H1 (cell line): ENCODE data around the gene SPEN. TPM values are rescaled to one million over a fixed set of nuclear protein-coding genes. Genes with fewer than 3 reads are reported as not detected.

Source experiments
- CTCF ChIA-PET: fragments of 300-600 bp; sonication (Branson Sonifier 250); formaldehyde crosslinking; loops from one replicate; lab custom pipeline; 2021; ENCODE audit not compliant: partially characterized antibody; lab: Charles Lee
- POLR2A ChIA-PET: fragments of 300-600 bp; sonication (Branson Sonifier 250); formaldehyde crosslinking; loops from one replicate; lab custom pipeline; 2021; ENCODE audit warnings: inconsistent platforms; ENCODE audit not compliant: partially characterized antibody; lab: Charles Lee
- DNase-seq, 2 experiments: peaks; one replicate each; pipeline versions ENCODE4 v3.0.0 to v3.0.0-alpha.2; 2010 to 2022; ENCODE audit warnings: low spot score in 2 of 2, low read depth in 1 of 2, mixed read lengths in 1 of 2
- FAIRE-seq: peaks from 2 replicates; lab custom pipeline; 2011; peaks lifted over from hg19 to GRCh38; lab: Jason Lieb, UNC
- H2AFZ ChIP-seq: 2 replicates; pipeline ENCODE4 v1.8.1; 2012; ENCODE audit warnings: low read length, inconsistent platforms
- H2AK5ac ChIP-seq: 2 replicates; pipeline ENCODE4 v1.6.1; 2013; ENCODE audit warnings: low read depth, low read length
- H2BK120ac ChIP-seq: replicated peaks from 2 replicates; pipeline ENCODE3; 2013; ENCODE audit warnings: low read depth, low read length, inconsistent platforms
- H2BK12ac ChIP-seq: 2 replicates; pipeline ENCODE4 v1.6.1; 2013; ENCODE audit warnings: low read depth, low read length
- H2BK15ac ChIP-seq: 2 replicates; pipeline ENCODE4 v1.6.1; 2013; ENCODE audit warnings: low read length
- H2BK20ac ChIP-seq: 2 replicates; pipeline ENCODE4 v1.6.1; 2013; ENCODE audit warnings: low read length
- H2BK5ac ChIP-seq: 2 replicates; pipeline ENCODE4 v1.6.1; 2013; ENCODE audit warnings: low read depth, low read length
- H3K14ac ChIP-seq: 2 replicates; pipeline ENCODE4 v1.6.1; 2013; ENCODE audit warnings: inconsistent platforms; ENCODE audit not compliant: insufficient read length
- H3K18ac ChIP-seq: 2 replicates; pipeline ENCODE4 v1.6.1; 2013; ENCODE audit warnings: low read length; ENCODE audit errors: extremely low read depth
- H3K23ac ChIP-seq: 2 replicates; pipeline ENCODE4 v1.6.1; 2013; ENCODE audit warnings: inconsistent platforms; ENCODE audit not compliant: insufficient read length
- H3K23me2 ChIP-seq: 2 replicates; pipeline ENCODE4 v1.6.1; 2013; ENCODE audit warnings: low read depth, low read length
- H3K27ac ChIP-seq: 2 replicates; pipeline ENCODE4 v1.6.1; 2011; ENCODE audit warnings: low read depth, low read length, inconsistent platforms
- H3K27me3 ChIP-seq, 4 experiments: replicated peaks in 1 of 4; 1 replicate in 1 of 4; 2 replicates in 3 of 4; pipeline versions ENCODE4 v1.6.1 to v1.8.1; 2011 to 2013; ENCODE audit warnings: low read length in 3 of 4, mild to moderate bottlenecking in 3 of 4, inconsistent platforms in 2 of 4, mixed read lengths in 2 of 4, moderate library complexity in 1 of 4; ENCODE audit not compliant: control insufficient read depth in 3 of 4, insufficient read depth in 3 of 4; ENCODE audit errors: extremely low read depth in 1 of 4
- H3K36me3 ChIP-seq, 4 experiments: 2 replicates each; pipeline versions ENCODE4 v1.6.1 to v1.8.1; 2011 to 2013; ENCODE audit warnings: mild to moderate bottlenecking in 4 of 4, low read length in 3 of 4, moderate library complexity in 2 of 4, control low read depth in 1 of 4, inconsistent platforms in 1 of 4; ENCODE audit not compliant: insufficient read depth in 4 of 4, control insufficient read depth in 2 of 4
- H3K4ac ChIP-seq: replicated peaks from 2 replicates; pipeline ENCODE3; 2013; ENCODE audit warnings: low read length, low read depth, mixed read lengths, inconsistent platforms; ENCODE audit not compliant: insufficient read length
- H3K4me1 ChIP-seq, 4 experiments: replicated peaks in 1 of 4; 1 replicate in 1 of 4; 2 replicates in 3 of 4; pipeline versions ENCODE4 v1.6.1 to v1.8.1; 2011 to 2013; ENCODE audit warnings: low read length in 3 of 4, inconsistent platforms in 2 of 4, mixed read lengths in 1 of 4; ENCODE audit not compliant: insufficient read depth in 4 of 4, control insufficient read depth in 3 of 4
- H3K4me2 ChIP-seq, 2 experiments: 2 replicates each; pipeline versions ENCODE4 v1.6.1 to v1.8.1; 2011 to 2013; ENCODE audit warnings: low read depth in 2 of 2, low read length in 2 of 2, control low read depth in 1 of 2, inconsistent platforms in 1 of 2, mild to moderate bottlenecking in 1 of 2; ENCODE audit not compliant: insufficient read depth in 1 of 2
- H3K4me3 ChIP-seq, 4 experiments: fragments of 200-600, 300-600 bp in 1 of 4; sonication (generic), shearing (Covaris generic), sonication (Bioruptor Twin) in 1 of 4; 2 replicates each; pipeline versions ENCODE4 v1.5.1 to v1.8.1; 2011 to 2016; ENCODE audit warnings: low read length in 4 of 4, low read depth in 3 of 4, control low read depth in 2 of 4, inconsistent platforms in 2 of 4, mild to moderate bottlenecking in 2 of 4, mixed read lengths in 1 of 4, moderate library complexity in 1 of 4; ENCODE audit not compliant: insufficient read depth in 2 of 4; ENCODE audit errors: extremely low read depth in 1 of 4
- H3K56ac ChIP-seq: replicated peaks from 2 replicates; pipeline ENCODE3; 2013; ENCODE audit warnings: low read depth, mild to moderate bottlenecking, mixed read lengths, low read length, inconsistent platforms; ENCODE audit not compliant: insufficient read length
- H3K79me1 ChIP-seq: 2 replicates; pipeline ENCODE4 v1.6.1; 2013; ENCODE audit warnings: low read depth, low read length, control low read depth
- H3K79me2 ChIP-seq, 2 experiments: 2 replicates each; pipeline versions ENCODE4 v1.6.1 to v1.8.1; 2012 to 2013; ENCODE audit warnings: low read length in 2 of 2, mild to moderate bottlenecking in 2 of 2, inconsistent platforms in 1 of 2; ENCODE audit not compliant: insufficient read depth in 2 of 2, control insufficient read depth in 1 of 2
- H3K9ac ChIP-seq, 4 experiments: replicated peaks in 1 of 4; 1 replicate in 1 of 4; 2 replicates in 3 of 4; pipeline versions ENCODE4 v1.6.1 to v1.8.1; 2011 to 2013; ENCODE audit warnings: low read depth in 3 of 4, low read length in 3 of 4, control low read depth in 2 of 4, mild to moderate bottlenecking in 2 of 4, moderate library complexity in 2 of 4, inconsistent platforms in 1 of 4; ENCODE audit errors: extremely low read depth in 1 of 4
- H3K9me3 ChIP-seq, 2 experiments: 2 replicates each; pipeline versions ENCODE4 v1.6.1 to v1.8.1; 2012 to 2013; ENCODE audit warnings: mild to moderate bottlenecking in 2 of 2, moderate library complexity in 2 of 2, control low read depth in 1 of 2, inconsistent platforms in 1 of 2, low read depth in 1 of 2, low read length in 1 of 2, mixed read lengths in 1 of 2; ENCODE audit not compliant: insufficient read depth in 2 of 2
- H4K20me1 ChIP-seq, 2 experiments: replicated peaks in 1 of 2; 2 replicates each; pipeline versions ENCODE3 to v1.8.1; 2011 to 2013; ENCODE audit warnings: inconsistent platforms in 2 of 2, low read length in 2 of 2, mild to moderate bottlenecking in 1 of 2; ENCODE audit not compliant: insufficient read depth in 2 of 2, control insufficient read depth in 1 of 2
- H4K5ac ChIP-seq: 2 replicates; pipeline ENCODE4 v1.6.1; 2013; ENCODE audit warnings: low read length, low read depth, mixed read lengths, inconsistent platforms; ENCODE audit not compliant: insufficient read length
- H4K8ac ChIP-seq: 2 replicates; pipeline ENCODE4 v1.8.0; 2013; ENCODE audit warnings: mild to moderate bottlenecking, moderate library complexity, low read length, inconsistent platforms; ENCODE audit not compliant: insufficient read depth; ENCODE audit errors: extremely low read depth
- H4K91ac ChIP-seq: replicated peaks from 2 replicates; pipeline ENCODE3; 2013; ENCODE audit warnings: low read length, mixed read lengths, inconsistent platforms; ENCODE audit not compliant: insufficient read length
- KDM4A ChIP-seq: IDR thresholded peaks from one replicate; pipeline ENCODE4 v1.7.1; 2012; ENCODE audit warnings: low read depth, mild to moderate bottlenecking, moderate library complexity, low read length, inconsistent platforms; ENCODE audit not compliant: severe bottlenecking
- NANOG ChIP-seq: IDR thresholded peaks from 2 replicates; pipeline ENCODE4 v1.6.1; 2011; ENCODE audit warnings: low read length, low read depth, mild to moderate bottlenecking, inconsistent platforms; ENCODE audit not compliant: insufficient read depth, poor library complexity, severe bottlenecking
- WGBS, 2 experiments: shearing (Covaris generic) in 1 of 2; methylation state at CpG; one replicate each; pipeline versions ENCODE4 v1.1.6 to v1.1.7; 2013 to 2015; ENCODE audit warnings: low lambda C conversion rate in 2 of 2, mixed read lengths in 2 of 2, inconsistent platforms in 1 of 2, low coverage in 1 of 2, missing lambda C conversion rate in 1 of 2; ENCODE audit not compliant: insufficient replicate concordance in 2 of 2, insufficient coverage in 1 of 2, insufficient read length in 1 of 2; ENCODE audit errors: extremely low coverage in 1 of 2, missing lambda C conversion rate in 1 of 2; 5-methylcytosine and 5-hydroxymethylcytosine counted together
- polyA plus RNA-seq, 7 experiments: library from polyadenylated mRNA; depleted of rRNA in 3 of 7; stranded (reverse) in 5 of 7; unstranded in 2 of 7; fragments of >200 nt in 5 of 7; fragments of 200-250 nt in 2 of 7; gene quantifications; 1 replicate in 5 of 7; 2 replicates in 1 of 7; 4 replicates in 1 of 7; pipeline versions ENCODE4 v1.2.1 to v1.2.3, GENCODE V29; 2011 to 2013; ENCODE audit warnings: missing spikeins in 2 of 7, mixed read lengths in 2 of 7
- total RNA-seq: library from RNA; stranded (reverse); fragmentation: NEBNext Ultra II Directional; extraction: Animal tissue kit (Norgen Biotek cat#: 25700); gene quantifications from 2 replicates; pipeline ENCODE4 v1.2.1, GENCODE V29; 2021

The SPEN gene
- total and polyA plus RNA-seq, 2 of the 8 experiments (the other 6 are each of a cell fraction or from before 2014, with no cell fraction given): 12.5 to 52.1 TPM

DNA sequence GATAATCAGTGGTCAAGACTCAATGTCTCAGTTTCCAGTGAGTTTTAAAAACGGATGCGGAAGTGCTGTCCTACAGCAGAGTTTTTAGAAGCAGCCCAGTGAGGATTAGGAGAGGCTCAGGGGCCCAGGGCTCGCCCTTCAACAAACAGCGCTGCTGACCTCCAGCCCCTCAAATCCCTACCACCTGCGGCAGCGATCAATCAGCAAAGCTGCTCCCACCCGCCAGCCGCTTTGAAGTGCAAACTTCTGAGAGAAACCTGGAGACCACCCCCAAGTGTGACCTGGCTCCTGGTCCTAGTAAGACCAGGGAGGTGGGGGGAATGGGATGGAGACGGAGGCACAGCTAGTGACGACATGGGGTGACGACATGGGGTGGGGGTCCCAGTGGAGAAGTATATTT is 114.0 kb downstream of the SPEN start:
- Histone ChIP-seq H3K9ac (no peak overlapping the region), H3K27me3 (peaks cover 0 to 3% (median under 1%) of the 10 kb centered on the region in 4 experiments; a peak in 2 of 7 replicates), H2AK5ac (no peak overlapping the region), H4K8ac (no peak overlapping the region), H2AFZ (no peak overlapping the region), H3K18ac (no peak overlapping the region; the same call in 1 of the 2 replicates), H2BK15ac (no peak overlapping the region), H2BK120ac (no peak overlapping the region), H3K4me2 (no peak overlapping the region), H3K79me2 (peaks cover 0 to 3% of the 10 kb centered on the region in 2 experiments; a peak in 1 of 4 replicates), H3K23me2 (no peaks in the 10 kb centered on the region; the same call in 1 of the 2 replicates), H2BK20ac (no peak overlapping the region), H3K79me1 (peaks cover 3% of the 10 kb centered on the region; the same call in 1 of the 2 replicates), H3K56ac (no peak overlapping the region), H3K4me3 (peak overlapping the region in 1 of 4 experiments; percentile 23; a peak in 1 of 8 replicates), H4K91ac (no peak overlapping the region), H3K27ac (no peak overlapping the region), H4K5ac (no peak overlapping the region), H3K4ac (no peak overlapping the region), H3K23ac (no peak overlapping the region), H3K14ac (no peak overlapping the region), H3K36me3 (no peaks in the 10 kb centered on the region), H2BK5ac (no peak overlapping the region), H3K4me1 (peaks cover 0 to 13% (median 7%) of the 10 kb centered on the region in 4 experiments; a peak in 5 of 7 replicates), H3K9me3 (no peaks in the 10 kb centered on the region), H2BK12ac (no peak overlapping the region)
- FAIRE-seq (no peak), DNase-seq (peak in 1 of 2 experiments; percentile 50)
- POLR2A ChIA-PET: interaction anchor here (1.1 to 2.0 kb wide), 2 partner anchors 11 to 14 kb away, joined by 4 to 10 read pairs; partner anchors contain the start of gene ZBTB17
- WGBS, 2 experiments: 55% methylated on average over 10 of the region's 11 CpGs; no CpG with 5 or more reads in 1 of the 2 experiments
- TF ChIP-seq KDM4A (no peak), NANOG (peak; percentile 78)
- TF ChIP-seq, all 59 proteins: peak for 1
- peaks cover 7 to 14% of the 10 kb centered on the region in 2 experiments for H4K20me1 ChIP-seq
- CTCF ChIA-PET: interaction anchor here (0.6 to 5.9 kb wide), 10 partner anchors 8 to 170 kb away, joined by 3 to 34 read pairs (median 4); no protein-coding TSS in a partner anchor
